Suprapubic skin (tissue), 3 donors: ENCODE results near the gene MANBA.

Experiments used
- POLR2A ChIP-seq, 2 donors: fragments of 450-650 bp; IDR thresholded peaks; one replicate each; pipeline ENCODE4 v1.6.1; 2017; ENCODE audit warnings: antibody characterized with exemption in 2 of 2, mild to moderate bottlenecking in 2 of 2, moderate library complexity in 2 of 2
- TF ChIP-seq, protein P1 (sequence below), 2 donors: fragments of 200-600 bp in 1 of 2; fragments of 450-650 bp in 1 of 2; sonication (generic) in 1 of 2; IDR thresholded peaks; one replicate each; pipeline ENCODE4 v1.5.1; 2016 to 2019; ENCODE audit warnings: antibody characterized with exemption in 2 of 2, mild to moderate bottlenecking in 1 of 2, moderate library complexity in 1 of 2

DNA sequence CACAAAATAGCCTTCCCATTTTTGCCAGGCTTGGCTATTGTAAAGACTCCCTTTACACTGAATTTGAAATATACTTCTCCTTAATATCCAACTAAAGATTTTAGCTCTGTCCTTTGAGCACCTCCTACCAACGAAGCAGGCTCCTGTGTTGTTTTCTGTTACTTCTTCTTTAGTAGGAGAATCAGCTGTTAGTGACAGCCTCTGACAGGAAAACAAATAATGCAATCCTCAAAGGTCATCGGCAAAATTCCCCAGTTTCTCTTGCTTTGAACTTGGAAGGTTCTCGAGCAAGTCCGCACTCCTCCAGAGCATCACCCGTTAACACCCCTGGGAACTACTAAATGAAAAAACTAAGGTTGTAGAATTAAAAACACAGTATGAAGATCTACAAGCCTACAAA lies 66.9 kb downstream of the MANBA start:
- TF ChIP-seq, protein P1, sequence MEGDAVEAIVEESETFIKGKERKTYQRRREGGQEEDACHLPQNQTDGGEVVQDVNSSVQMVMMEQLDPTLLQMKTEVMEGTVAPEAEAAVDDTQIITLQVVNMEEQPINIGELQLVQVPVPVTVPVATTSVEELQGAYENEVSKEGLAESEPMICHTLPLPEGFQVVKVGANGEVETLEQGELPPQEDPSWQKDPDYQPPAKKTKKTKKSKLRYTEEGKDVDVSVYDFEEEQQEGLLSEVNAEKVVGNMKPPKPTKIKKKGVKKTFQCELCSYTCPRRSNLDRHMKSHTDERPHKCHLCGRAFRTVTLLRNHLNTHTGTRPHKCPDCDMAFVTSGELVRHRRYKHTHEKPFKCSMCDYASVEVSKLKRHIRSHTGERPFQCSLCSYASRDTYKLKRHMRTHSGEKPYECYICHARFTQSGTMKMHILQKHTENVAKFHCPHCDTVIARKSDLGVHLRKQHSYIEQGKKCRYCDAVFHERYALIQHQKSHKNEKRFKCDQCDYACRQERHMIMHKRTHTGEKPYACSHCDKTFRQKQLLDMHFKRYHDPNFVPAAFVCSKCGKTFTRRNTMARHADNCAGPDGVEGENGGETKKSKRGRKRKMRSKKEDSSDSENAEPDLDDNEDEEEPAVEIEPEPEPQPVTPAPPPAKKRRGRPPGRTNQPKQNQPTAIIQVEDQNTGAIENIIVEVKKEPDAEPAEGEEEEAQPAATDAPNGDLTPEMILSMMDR (IDR thresholded peaks at IDR 0.05), result no peak
- TF ChIP-seq POLR2A (IDR thresholded peaks at IDR 0.05), result no peak
